Adrenal gland (tissue), 12 donors: Measurements from ENCODE around the gene ADGRL2. TPM values are rescaled to one million over a fixed set of nuclear protein-coding genes. Genes with fewer than 3 reads are reported as not detected.
A peak's percentile ranks its signal among the peaks of the same experiment; 100 is the strongest.

ENCODE experiments used
- DNase-seq, 7 donors: peaks; one replicate each; pipeline ENCODE4 v3.0.0-alpha.2; 2019 to 2020
- H3K27ac ChIP-seq, 5 donors: fragments of 200-600 bp; sonication (generic) in 4 of 5; 1 replicate in 3 of 5; 2 replicates in 2 of 5; pipeline versions ENCODE4 v1.5.1 to v1.8.0; 2016 to 2020; ENCODE audit warnings: mild to moderate bottlenecking in 1 of 5
- H3K27me3 ChIP-seq: fragments of 200-600 bp; 2 replicates; pipeline ENCODE4 v1.8.0; 2021
- H3K36me3 ChIP-seq, 2 donors: fragments of 200-600 bp; replicated peaks in 1 of 2; 1 replicate in 1 of 2; 2 replicates in 1 of 2; pipeline versions ENCODE4 v1.5.1 to v1.8.0; 2018 to 2022
- H3K4me1 ChIP-seq, 2 donors: fragments of 200-600 bp; replicated peaks in 1 of 2; 1 replicate in 1 of 2; 2 replicates in 1 of 2; pipeline versions ENCODE4 v1.5.1 to v1.8.0; 2018 to 2021
- H3K4me3 ChIP-seq, 4 donors: fragments of 200-600 bp; sonication (generic) in 3 of 4; one replicate each; pipeline ENCODE4 v1.5.1; 2016 to 2018
- H3K9me3 ChIP-seq, 3 donors: fragments of 200-600 bp; sonication (generic) in 1 of 3; replicated peaks in 1 of 3; 1 replicate in 2 of 3; 2 replicates in 1 of 3; pipeline versions ENCODE4 v1.5.1 to v1.8.0; 2016 to 2021
- POLR2A ChIP-seq, 2 donors: fragments of 450-650 bp; IDR thresholded peaks; one replicate each; pipeline ENCODE4 v1.6.1; 2017; ENCODE audit warnings: antibody characterized with exemption in 2 of 2, mild to moderate bottlenecking in 2 of 2, moderate library complexity in 1 of 2
- WGBS, 4 donors: extraction: QIAGEN DNeasy Blood & Tissue Kit in 2 of 4; methylation state at CpG; one replicate each; pipeline versions ENCODE4 v1.1.5 to v1.1.7; 2013 to 2017; 5-methylcytosine and 5-hydroxymethylcytosine counted together
- intact Hi-C, 2 donors: fragments of 100-400 bp; cut with DNase I; formaldehyde crosslinking; loops; one replicate each; pipeline versions ENCODE4 v1.14.1 to v1.15.0; 2022 to 2023
- polyA plus RNA-seq, 3 donors: library from polyadenylated mRNA; stranded (reverse); fragments of 200-250 nt in 2 of 3; fragments of 350-450 nt in 1 of 3; fragmentation: Illumina TruSeq in 1 of 3; extraction: RNeasy Lipid Tissue Mini Kit (QIAGEN cat#74804) in 1 of 3; gene quantifications; one replicate each; pipeline ENCODE4 v1.2.3, GENCODE V29; 2013 to 2014
- total RNA-seq, 9 donors: library from RNA; depleted of rRNA in 4 of 9; stranded (reverse); fragments of >200 nt in 4 of 9; fragments of 120-200 nt in 1 of 9; fragmentation: NEBNext Ultra II Directional in 1 of 9; extraction: Animal tissue kit (Norgen Biotek cat#: 25700) in 1 of 9; gene quantifications; one replicate each; pipeline versions ENCODE4 v1.1.0 to v1.2.4, GENCODE V29; 2013 to 2023
- TF ChIP-seq, protein P1 (sequence below), 6 experiments: fragments of 450-650 bp in 4 of 6; fragments of 200-600 bp in 2 of 6; sonication (generic) in 1 of 6; IDR thresholded peaks; 1 replicate in 5 of 6; 2 replicates in 1 of 6; pipeline versions ENCODE4 v1.5.1 to v1.8.0; 2016 to 2021; ENCODE audit warnings: antibody characterized with exemption in 6 of 6, mild to moderate bottlenecking in 2 of 6, moderate library complexity in 1 of 6
- donor health status: healthy with polysubstance abuse.
- donor health status: Bipolar disorder and iron deficiency.
- donor health status: DM: yes; HTN: yes; CAD: no.
- donor health status: DM: no; HTN: no; CAD: no.
- donor health status: DM: no; HTN: no; CAD: no.
- donor health status: DM: yes; HTN: yes; CAD: no.

The ADGRL2 gene
- total and polyA plus RNA-seq, 12 donors: 24.2 to 170 (median 58.9) TPM

DNA sequence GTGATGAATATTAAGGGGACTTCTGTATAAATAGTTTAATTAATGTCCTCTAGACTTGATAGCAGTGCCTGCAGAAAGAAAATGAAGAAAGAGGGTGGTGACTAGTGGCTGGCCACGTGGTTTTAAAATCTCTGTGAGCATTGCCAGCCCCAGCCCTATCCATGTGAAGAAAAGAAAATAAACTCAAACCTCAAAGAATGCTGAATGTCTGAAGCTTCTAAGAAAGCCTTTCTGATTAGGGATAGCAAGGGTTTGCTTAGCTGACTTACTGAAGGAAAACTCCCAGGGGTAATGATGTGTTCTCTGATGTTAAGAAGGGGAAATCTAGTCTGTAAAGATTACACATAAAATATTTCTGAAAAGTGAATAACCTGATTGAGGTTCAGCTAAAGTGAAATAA, 31.8 kb downstream of the ADGRL2 start:
- intact Hi-C loops: no loop called here
- 4 to 12% (median 5%) methylated on average over 1 of the region's 1 CpG for WGBS, 4 donors
- TF ChIP-seq, protein P1, sequence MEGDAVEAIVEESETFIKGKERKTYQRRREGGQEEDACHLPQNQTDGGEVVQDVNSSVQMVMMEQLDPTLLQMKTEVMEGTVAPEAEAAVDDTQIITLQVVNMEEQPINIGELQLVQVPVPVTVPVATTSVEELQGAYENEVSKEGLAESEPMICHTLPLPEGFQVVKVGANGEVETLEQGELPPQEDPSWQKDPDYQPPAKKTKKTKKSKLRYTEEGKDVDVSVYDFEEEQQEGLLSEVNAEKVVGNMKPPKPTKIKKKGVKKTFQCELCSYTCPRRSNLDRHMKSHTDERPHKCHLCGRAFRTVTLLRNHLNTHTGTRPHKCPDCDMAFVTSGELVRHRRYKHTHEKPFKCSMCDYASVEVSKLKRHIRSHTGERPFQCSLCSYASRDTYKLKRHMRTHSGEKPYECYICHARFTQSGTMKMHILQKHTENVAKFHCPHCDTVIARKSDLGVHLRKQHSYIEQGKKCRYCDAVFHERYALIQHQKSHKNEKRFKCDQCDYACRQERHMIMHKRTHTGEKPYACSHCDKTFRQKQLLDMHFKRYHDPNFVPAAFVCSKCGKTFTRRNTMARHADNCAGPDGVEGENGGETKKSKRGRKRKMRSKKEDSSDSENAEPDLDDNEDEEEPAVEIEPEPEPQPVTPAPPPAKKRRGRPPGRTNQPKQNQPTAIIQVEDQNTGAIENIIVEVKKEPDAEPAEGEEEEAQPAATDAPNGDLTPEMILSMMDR (IDR thresholded peaks at IDR 0.05): no peak
- TF ChIP-seq POLR2A (IDR thresholded peaks at IDR 0.05): no peak
- peaks cover 35 to 54% of the 10 kb centered on the region in 2 donors for H3K4me1 ChIP-seq
- H3K36me3 ChIP-seq: no peaks in the 10 kb centered on the region
- no peak overlapping the region for H3K27ac ChIP-seq
- DNase-seq: peak in 4 of 7 donors; percentile 12 to 57 (median 32)
- H3K4me3 ChIP-seq: no peak overlapping the region
- no peaks in the 10 kb centered on the region for H3K9me3 ChIP-seq
- H3K27me3 ChIP-seq: no peaks in the 10 kb centered on the region

DNA sequence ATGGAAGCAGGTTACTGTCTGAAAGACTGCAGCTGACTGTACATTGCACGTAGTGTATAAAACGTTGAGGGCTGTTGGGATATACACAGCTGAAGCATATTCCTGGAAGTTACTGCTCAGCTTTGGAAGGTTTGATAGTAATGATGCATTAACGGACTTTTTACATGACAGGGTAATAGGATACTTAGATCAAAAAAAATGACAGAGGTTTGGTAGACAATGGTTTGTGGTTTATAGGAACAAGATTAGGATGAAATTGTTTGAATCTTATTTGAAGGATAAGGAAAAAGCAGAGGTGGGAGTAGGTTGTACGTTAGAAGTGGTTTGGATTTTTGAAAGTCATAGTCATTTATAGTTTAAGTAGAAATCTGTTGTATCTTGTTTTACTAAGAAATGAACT, 33.0 kb downstream of the ADGRL2 start:
- Histone ChIP-seq H3K36me3 (no peaks in the 10 kb centered on the region), H3K27me3 (no peaks in the 10 kb centered on the region), H3K27ac (no peak overlapping the region), H3K4me1 (peaks cover 35 to 54% of the 10 kb centered on the region in 2 donors), H3K4me3 (peak overlapping the region in 1 of 4 donors; percentile 4), H3K9me3 (no peaks in the 10 kb centered on the region)
- intact Hi-C loops: no loop called here
- TF ChIP-seq POLR2A (IDR thresholded peaks at IDR 0.05): no peak
- TF ChIP-seq, protein P1 (IDR thresholded peaks at IDR 0.05): no peak
- WGBS, 4 donors: 69 to 78% (median 72%) methylated on average over 4 of the region's 4 CpGs
- DNase-seq: no peak

DNA sequence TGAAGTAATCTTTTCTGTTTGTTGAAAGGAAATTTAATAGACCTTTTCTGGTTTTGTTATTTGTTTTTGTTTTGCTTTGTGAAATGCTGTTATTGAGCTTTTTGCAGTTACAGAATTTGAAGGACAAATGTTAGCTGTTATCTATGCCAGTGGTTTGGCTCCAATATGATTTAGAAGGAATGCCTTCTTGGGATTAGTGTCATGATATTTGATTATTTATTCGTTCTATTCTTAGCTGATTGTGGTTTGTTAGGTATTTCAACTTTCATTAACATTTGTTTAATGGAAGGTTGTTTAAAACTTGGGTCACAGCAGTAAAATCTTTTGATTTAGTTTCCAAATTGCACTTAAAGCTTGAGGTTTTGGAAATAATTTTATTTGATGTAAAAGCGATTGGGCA, 33.5 kb downstream of the ADGRL2 start:
- DNase-seq: no peak
- H3K27ac ChIP-seq: peak overlapping the region in 2 of 5 donors; percentile 0 to 4
- H3K4me3 ChIP-seq: peak overlapping the region in 1 of 4 donors; percentile 4
- TF ChIP-seq, protein P1 (IDR thresholded peaks at IDR 0.05): no peak
- TF ChIP-seq POLR2A (IDR thresholded peaks at IDR 0.05): no peak
- no peaks in the 10 kb centered on the region for H3K9me3 ChIP-seq
- WGBS, 4 donors: 28 to 39% (median 34%) methylated on average over 2 of the region's 2 CpGs
- intact Hi-C loops: no loop called here
- no peaks in the 10 kb centered on the region for H3K27me3 ChIP-seq
- peaks cover 35 to 54% of the 10 kb centered on the region in 2 donors for H3K4me1 ChIP-seq
- H3K36me3 ChIP-seq: no peaks in the 10 kb centered on the region

DNA sequence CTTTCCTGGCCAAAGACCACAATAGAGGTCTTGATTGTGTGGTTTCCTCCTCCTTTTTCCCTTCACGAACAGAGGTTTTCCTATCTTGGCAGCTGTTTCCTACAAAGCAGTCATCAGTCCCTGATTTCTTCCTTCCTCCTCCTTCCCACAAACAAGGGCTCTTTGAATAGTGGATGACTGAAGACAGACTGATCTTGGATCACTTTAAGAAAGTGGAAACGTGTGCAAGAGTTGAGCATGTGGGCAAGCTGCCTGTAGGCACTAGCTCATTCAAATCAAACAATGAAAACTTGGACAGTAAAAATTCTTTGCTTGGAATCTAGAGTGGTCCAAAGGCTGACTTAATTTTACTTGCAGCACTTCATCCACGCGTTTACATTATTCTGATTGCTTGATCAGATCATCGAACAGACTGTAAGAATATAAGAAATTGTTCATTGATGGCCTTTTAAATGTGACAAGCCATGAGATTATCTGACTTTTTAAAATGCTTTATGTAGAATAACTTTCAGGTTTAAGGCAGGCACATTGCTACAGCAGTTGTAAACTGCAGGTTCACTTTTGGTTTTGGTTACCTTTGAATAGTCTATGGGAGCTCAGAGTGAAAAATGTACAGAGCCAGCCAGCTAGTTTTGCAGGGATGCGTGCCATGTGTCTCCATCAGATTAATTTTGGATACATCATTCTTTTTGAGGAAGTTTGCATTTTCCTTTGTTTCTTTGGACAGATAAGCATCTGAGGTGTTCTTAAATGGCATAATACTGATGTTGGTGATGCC, 34.4 kb downstream of the ADGRL2 start:
- Histone ChIP-seq H3K4me1 (peaks cover 35 to 54% of the 10 kb centered on the region in 2 donors), H3K4me3 (peak overlapping the region in 1 of 4 donors; percentile 4), H3K27me3 (no peaks in the 10 kb centered on the region), H3K9me3 (no peaks in the 10 kb centered on the region), H3K36me3 (no peaks in the 10 kb centered on the region), H3K27ac (peak overlapping the region in 2 of 5 donors; percentile 0 to 4)
- DNase-seq: peak in 3 of 7 donors; percentile 21 to 61 (median 25)
- WGBS, 4 donors: 42 to 52% (median 47%) methylated on average over 6 of the region's 6 CpGs
- intact Hi-C loops: no loop called here
- TF ChIP-seq, protein P1 (IDR thresholded peaks at IDR 0.05): no peak
- no peak for TF ChIP-seq POLR2A (IDR thresholded peaks at IDR 0.05)
